SK-N-SH treated with all-trans-retinoic acid at 6 μM for 48 hours (cell line): ENCODE results near the gene C13orf46.

Experiments
- CSDC2 ChIP-seq: fragments of 250-450 bp; sonication (Bioruptor Pico); IDR thresholded peaks from 2 replicates; pipeline ENCODE4 v1.5.0; 2020; ENCODE audit warnings: mild to moderate bottlenecking, moderate library complexity
- ESRRG ChIP-seq: fragments of 250-450 bp; sonication (Bioruptor Pico); IDR thresholded peaks from 2 replicates; pipeline ENCODE4 v1.6.1; 2021; ENCODE audit warnings: mild to moderate bottlenecking
- GLIS3 ChIP-seq: fragments of 250-450 bp; sonication (Bioruptor Pico); IDR thresholded peaks from 2 replicates; pipeline ENCODE4 v1.5.0; 2020; ENCODE audit warnings: mild to moderate bottlenecking, moderate library complexity
- OSR1 ChIP-seq: fragments of 250-450 bp; sonication (Bioruptor Pico); IDR thresholded peaks from 2 replicates; pipeline ENCODE4 v1.8.0; 2022; ENCODE audit warnings: moderate library complexity, mild to moderate bottlenecking, inconsistent platforms
- PPARA ChIP-seq: fragments of 250-450 bp; sonication (Bioruptor Pico); IDR thresholded peaks from 2 replicates; pipeline ENCODE4 v1.5.0; 2020; ENCODE audit warnings: mild to moderate bottlenecking, borderline replicate concordance
- ZC3H10 ChIP-seq: fragments of 250-450 bp; sonication (Bioruptor Pico); IDR thresholded peaks from 2 replicates; pipeline ENCODE4 v1.5.1; 2021; ENCODE audit warnings: mild to moderate bottlenecking, moderate library complexity
- ZFP3 ChIP-seq: fragments of 250-450 bp; sonication (Bioruptor Pico); IDR thresholded peaks from 2 replicates; pipeline ENCODE4 v1.5.0; 2020; ENCODE audit warnings: mild to moderate bottlenecking, moderate library complexity
- ZNF70 ChIP-seq: fragments of 450-650 bp; formaldehyde crosslinking; IDR thresholded peaks from 2 replicates; pipeline ENCODE4 v1.5.0; 2020; ENCODE audit warnings: mild to moderate bottlenecking, moderate library complexity

DNA sequence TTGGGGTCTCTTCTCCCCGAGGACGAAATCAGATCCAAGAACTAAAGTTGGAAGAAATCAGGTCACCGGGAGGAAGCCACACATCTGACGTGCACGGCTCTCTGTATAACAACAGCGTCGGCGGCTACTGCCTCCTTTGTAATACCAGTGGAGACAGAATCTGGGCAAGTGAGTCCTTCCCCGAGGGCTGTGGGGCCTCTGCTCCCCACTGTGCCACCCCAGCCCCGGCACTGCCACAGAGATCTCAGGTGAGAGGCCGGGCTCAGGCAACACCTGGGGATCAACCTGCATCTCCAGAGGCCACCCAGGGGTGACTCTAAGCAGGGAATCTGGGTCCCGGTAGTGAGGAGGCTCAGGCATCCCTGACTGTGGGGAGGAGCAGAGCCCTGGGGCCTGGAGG, 33.7 kb upstream of the C13orf46 start:
- TF ChIP-seq ZNF70 (CRISPR knock-in tag) (no peak), GLIS3 (CRISPR knock-in tag) (no peak), ZFP3 (CRISPR knock-in tag) (no peak), ESRRG (CRISPR knock-in tag) (no peak), ZC3H10 (CRISPR knock-in tag) (no peak), PPARA (CRISPR knock-in tag) (no peak), CSDC2 (CRISPR knock-in tag) (no peak), OSR1 (CRISPR knock-in tag) (no peak)
